IPS-18c (cell line): Measurements from ENCODE around the gene ALG12.
A peak's percentile ranks its signal among the peaks of the same experiment; 100 is the strongest.

Experiments used
- H3K4me3 ChIP-seq: 2 replicates; pipeline ENCODE4 v1.7.0; 2013; ENCODE audit warnings: low read depth, mild to moderate bottlenecking, low read length, moderate library complexity; ENCODE audit not compliant: insufficient read depth
- H3K9me3 ChIP-seq: one replicate; pipeline ENCODE4 v1.6.1; 2013; ENCODE audit warnings: mild to moderate bottlenecking, low read length, moderate library complexity; ENCODE audit not compliant: control insufficient read depth, insufficient read depth

ALG12 gene

DNA sequence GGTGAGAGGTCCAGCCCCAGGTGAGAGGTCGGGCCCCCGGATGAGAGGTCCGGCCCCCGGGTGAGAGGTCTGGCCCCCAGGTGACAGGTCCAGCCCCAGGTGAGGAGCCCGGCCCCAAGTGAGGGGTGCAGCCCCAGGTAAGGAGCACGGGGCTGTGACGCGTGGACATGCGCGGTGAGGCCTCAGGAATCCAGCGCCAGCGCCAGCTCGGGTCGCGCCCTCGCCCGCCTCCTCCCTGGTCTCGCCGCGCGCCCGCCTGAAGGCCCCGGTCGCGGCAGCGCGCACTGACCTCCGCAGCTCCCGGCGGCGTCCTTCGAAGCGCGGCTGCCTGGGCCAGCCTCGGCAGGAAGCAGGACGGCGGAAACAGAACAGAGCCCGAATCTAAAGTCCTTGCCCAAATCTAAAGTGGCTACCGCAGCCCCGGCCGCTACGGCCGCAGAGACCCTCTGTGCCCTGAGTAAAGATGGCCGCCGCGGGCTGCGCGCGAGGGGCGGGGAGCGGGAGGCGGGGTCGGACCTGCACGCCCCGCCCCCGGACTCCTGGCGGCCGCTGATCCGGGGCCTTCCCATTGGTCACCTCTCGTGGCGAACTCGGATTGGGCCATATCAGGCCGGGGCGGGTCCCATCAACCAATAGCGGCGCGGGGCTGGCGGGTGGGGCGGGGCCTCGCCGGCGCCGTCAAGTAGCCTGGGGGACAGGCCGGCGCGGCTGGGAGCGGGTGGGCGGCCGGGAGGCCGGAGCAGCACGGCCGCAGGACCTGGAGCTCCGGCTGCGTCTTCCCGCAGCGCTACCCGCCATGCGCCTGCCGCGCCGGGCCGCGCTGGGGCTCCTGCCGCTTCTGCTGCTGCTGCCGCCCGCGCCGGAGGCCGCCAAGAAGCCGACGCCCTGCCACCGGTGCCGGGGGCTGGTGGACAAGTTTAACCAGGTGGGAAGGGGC lies at the start of gene ALG12, which contains the start of gene CRELD2:
Gene ALG12 (minus strand): TSS at position 465 of the 937 bp plus-strand sequence. CDS start 4,673 bp downstream, outside the sequence.
Gene CRELD2 (plus strand): TSS at position 661 of the 937 bp plus-strand sequence. CDS start 136 bp downstream, at position 797.
- peak within 1 kb of the TSS; percentile 84 for H3K4me3 ChIP-seq
- H3K9me3 ChIP-seq, result no peaks in the 10 kb centered on the region

DNA sequence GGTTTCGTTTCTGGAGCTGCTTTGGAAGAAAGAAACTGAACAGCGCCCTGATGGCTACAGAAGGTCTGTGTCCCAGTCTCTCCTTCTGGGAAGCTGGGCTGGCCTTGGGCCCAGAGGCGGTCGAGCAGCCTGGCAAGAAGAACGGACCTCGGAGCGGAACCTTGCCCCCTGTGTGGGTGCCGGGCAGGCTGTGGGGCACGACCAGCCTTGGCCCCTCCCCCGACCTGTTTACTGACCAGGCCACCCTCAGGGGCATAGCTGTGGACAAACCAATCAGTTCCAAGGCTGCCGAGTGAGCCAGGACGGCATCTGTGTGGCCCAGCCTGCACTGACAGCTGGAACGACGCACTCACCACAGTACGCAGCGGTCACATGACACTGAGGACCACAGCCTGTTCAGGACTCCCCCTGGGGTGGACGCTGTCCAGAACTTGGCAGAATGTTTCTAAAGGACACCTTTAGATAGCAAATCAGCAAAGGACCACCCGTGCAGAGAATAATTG lies 49.5 kb upstream of the ALG12 start:
- Histone ChIP-seq H3K4me3 (no peak overlapping the region), H3K9me3 (no peaks in the 10 kb centered on the region)

DNA sequence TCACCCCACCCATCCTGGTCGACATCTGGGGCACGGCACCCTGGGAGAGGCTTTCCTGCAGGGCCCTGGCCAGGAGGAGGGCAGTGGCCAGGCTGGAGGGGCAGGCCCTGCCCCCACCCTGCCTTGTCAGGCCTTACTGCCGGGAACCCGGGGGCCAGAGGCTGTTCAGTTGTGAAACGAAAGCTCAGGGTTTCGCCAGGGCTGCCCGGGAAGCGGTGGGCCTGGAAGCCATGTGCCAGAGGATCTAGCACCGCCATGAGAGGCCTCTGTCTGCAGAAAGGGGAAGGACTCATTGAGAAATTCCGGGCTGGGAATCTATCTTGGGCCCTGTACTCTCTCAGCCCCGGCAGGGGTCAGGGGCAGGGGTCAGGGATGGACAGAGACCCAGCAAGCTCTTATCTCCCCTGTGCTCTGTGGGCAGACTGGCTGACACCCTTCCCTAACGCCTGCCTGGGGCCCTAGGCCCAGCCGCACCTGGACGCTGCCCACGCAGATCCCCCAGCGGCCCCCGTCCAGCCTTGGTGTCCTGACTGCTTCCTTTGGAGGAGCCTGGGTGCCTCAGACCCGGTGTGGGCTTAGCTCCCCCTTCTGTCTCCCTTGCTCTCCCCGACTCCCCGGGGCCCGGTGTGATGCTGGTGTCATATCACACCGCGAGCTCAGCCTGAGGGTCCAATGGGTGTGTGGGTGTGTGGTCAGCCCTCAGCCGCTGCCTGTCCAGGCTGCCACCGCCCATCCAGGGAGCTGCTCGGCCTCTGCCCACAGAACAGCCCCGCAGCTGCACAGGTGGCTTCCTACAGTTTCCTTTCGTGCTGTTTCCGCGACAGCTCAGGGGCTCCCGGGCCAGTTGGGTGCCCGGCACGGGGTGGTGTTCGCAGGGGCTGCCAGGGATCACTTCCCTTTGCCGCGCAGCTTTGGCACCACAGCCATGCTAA lies 48.8 kb upstream of the ALG12 start:
- H3K4me3 ChIP-seq, result no peak overlapping the region
- no peaks in the 10 kb centered on the region for H3K9me3 ChIP-seq

DNA sequence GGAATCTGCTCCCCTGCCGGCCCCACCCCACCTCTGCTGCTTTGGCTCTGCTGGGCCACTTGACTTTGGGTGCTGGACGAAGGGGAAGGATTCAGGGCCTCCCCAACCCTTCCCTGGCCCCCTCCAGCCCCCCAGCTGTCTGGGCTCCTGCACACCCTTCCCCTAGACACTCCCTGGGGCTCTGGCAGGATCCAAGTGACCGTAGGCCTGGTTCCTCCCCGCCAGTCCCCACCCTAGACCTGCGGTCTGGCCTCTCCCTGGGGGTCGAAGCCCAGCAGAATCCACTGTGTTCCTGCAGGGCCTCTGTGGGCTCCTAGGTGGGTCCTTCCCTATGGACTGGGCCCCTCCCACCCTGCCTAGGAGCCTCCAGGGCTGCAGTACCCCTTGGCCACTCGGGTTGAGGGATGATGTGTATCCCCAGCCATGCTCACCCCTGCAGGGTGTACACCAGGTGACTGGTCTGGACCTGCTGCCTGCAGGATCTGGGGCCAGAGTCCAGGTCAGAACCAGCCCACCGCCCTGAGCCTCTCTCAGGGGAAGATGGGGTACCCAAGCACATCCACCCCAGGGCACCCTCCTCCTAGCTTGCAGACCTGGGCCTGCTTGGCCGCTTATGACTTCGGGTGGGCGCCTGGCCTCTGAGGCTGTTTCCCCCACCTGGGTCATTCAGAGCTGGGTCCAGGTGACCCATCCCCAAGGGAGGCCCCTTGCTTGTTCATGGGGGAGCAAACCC lies 48.0 kb upstream of the ALG12 start:
- H3K4me3 ChIP-seq, result no peak overlapping the region

DNA sequence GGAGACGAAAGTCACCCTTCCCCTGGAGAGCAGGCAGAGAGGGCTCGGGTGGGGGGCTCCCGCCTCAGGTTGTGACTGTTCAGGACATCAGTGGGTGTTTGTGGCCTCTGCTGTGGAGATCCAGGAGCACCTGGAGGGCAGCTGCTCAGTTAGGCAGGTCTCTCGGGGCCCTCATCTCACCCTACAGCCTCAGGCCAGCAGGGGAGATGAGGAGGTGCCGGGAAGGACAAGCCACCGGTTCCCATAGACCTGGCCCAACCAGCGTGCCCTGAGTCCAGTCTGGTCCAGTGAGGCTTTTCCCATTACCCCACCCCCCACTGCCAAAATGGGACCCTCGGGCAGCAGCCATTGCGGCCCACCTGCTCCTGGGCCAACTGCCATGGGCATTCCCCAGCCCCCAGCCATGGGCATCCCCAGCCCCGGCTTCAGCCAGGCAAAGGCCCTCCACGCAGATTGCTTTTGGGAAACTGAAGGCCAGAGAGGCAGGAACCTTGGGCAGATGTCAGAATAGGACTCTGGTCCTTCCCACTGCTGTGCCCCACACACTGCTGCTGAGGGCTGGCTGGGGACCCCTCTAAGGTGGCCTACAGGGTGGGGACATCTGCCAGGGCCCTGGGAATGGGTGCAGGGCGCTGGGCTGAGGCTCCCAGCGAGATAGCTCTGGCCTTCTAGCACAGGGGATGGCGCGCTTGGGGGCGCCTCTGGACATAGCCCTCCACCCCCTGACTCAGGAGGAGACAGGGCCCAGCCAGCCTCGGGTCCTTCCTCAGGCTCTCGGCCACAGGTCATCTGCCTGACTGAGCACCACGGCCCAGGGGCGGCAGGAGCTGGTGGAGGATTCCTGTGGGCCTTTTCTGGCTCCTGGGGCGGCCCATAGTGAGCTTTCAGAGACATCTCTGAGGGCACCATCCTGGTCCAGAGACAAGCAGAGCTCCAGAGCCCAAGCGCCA lies 47.1 kb upstream of the ALG12 start:
- no peak overlapping the region for H3K4me3 ChIP-seq
- H3K9me3 ChIP-seq, result no peaks in the 10 kb centered on the region

More for the DNA sequence above, 48.0 kb upstream of the ALG12 start:
- H3K9me3 ChIP-seq, result no peaks in the 10 kb centered on the region

DNA sequence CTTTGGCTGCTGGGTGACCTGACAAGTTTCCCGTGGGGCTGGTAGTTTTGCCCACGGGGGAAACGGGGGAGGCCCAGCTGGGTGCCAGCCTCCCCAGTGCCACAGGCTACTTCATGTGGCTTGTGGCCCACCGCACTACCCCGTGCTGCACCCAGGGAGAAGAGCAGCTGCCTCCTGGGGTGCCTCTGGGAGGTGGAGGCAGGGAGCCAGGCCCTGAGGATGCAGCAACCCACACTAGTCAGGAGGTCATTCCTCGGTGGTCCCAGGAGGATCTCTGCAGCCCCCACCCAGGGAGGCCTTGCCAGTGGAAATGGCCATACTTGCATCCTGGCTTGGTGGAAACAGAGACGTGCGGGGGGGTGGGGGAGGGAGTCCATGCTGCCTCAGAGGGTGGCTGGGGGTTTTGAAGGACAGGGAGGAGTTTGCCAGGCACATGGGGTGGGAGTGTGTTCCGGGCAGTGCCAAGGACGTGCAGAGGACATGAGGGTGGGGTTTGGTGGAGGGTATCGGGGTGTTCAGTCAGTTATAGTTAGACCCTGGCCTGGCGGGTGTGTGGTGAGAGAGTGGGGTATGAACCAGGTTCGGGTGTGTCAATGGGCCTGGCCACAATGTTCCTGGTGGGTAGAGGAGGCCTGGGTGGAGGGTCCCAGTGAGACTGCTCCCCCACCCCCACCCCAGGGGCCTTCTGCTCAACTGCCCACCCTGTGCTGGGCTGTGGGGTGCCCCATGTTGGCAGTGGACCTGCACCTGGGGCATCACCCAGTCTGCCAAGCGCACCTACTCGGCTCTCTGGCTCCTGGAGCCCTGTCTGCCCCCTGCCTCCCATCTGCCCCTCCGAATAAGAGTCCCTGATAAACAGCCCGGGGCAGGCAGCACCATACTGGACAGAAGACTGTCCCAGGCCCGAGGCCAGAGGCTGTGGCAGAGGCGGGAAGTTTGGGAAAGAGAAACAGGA lies 46.2 kb upstream of the ALG12 start:
- H3K4me3 ChIP-seq, result peak overlapping the region; percentile 3; the same call in 1 of the 2 replicates
- H3K9me3 ChIP-seq, result no peaks in the 10 kb centered on the region

DNA sequence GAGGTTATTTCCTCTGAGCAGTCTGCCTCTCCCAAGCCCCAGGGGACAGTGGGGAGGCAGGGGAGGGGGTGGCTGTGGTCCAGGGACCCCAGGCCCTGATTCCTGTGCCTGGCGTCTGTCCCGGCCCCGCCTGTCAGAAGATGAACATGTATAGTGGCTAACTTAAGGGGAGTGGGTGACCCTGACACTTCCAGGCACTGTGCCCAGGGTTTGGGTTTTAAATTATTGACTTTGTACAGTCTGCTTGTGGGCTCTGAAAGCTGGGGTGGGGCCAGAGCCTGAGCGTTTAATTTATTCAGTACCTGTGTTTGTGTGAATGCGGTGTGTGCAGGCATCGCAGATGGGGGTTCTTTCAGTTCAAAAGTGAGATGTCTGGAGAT lies 45.4 kb upstream of the ALG12 start:
- H3K9me3 ChIP-seq, result no peaks in the 10 kb centered on the region
- no peak overlapping the region; the same call in 1 of the 2 replicates for H3K4me3 ChIP-seq

DNA sequence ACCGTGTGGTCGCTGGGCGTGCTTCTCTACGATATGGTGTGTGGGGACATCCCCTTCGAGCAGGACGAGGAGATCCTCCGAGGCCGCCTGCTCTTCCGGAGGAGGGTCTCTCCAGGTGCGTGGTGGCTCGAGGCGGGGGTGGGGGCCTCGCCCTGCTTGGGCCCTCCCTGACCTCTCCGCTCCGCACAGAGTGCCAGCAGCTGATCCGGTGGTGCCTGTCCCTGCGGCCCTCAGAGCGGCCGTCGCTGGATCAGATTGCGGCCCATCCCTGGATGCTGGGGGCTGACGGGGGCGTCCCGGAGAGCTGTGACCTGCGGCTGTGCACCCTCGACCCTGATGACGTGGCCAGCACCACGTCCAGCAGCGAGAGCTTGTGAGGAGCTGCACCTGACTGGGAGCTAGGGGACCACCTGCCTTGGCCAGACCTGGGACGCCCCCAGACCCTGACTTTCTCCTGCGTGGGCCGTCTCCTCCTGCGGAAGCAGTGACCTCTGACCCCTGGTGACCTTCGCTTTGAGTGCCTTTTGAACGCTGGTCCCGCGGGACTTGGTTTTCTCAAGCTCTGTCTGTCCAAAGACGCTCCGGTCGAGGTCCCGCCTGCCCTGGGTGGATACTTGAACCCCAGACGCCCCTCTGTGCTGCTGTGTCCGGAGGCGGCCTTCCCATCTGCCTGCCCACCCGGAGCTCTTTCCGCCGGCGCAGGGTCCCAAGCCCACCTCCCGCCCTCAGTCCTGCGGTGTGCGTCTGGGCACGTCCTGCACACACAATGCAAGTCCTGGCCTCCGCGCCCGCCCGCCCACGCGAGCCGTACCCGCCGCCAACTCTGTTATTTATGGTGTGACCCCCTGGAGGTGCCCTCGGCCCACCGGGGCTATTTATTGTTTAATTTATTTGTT lies 44.8 kb upstream of the ALG12 start:
- H3K9me3 ChIP-seq, result no peaks in the 10 kb centered on the region
- H3K4me3 ChIP-seq, result peak overlapping the region; percentile 31

DNA sequence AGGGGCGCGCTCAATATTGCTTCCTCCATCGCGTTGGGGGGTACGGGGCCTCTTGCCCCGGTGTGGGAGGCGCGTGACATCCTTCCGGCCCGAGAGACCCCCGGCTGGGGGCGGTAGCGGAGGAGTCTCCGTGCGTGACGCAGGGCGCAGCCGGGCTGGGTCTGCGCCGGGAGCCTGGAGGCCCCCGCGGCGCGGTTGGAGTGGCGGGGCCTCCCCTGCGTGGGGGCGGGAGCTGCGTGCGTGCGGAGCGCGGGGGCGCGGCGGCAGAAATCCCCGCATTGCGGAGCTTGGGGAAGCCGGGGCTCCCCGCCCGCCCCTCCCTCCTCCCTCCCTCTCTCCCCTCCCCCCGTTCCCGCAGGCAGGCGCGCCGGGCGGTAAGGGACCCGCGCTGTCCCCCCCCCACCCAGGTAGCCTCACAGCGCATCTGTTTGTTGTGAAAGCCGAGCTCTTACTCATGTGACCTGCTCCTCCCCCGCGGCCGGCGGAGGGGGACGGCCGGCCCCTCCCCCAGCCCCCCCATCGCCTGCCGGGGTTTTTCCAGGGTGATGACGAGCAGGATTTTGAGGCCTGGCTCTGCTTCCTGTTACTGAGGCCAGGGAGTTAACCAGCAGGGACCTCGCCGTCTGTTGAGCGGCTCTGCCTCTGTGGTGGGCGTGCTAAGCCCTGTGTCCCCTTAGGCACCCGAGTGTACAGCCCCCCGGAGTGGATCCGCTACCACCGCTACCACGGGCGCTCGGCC lies 43.9 kb upstream of the ALG12 start:
- peak overlapping the region; percentile 83 for H3K4me3 ChIP-seq
- no peaks in the 10 kb centered on the region for H3K9me3 ChIP-seq

DNA sequence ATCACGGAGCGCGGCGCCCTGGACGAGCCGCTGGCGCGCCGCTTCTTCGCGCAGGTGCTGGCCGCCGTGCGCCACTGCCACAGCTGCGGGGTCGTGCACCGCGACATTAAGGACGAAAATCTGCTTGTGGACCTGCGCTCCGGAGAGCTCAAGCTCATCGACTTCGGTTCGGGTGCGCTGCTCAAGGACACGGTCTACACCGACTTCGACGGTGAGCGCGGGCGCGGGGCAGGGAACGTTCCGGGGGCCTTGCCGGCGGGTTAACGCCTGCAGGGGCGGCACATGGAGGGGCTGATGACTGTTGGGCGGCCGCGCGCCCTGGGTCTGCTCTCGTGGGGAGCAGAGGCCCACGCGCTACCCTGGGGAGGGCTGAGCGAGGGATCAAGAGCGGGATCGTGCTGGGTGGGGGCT lies 43.4 kb upstream of the ALG12 start:
- Histone ChIP-seq H3K9me3 (no peaks in the 10 kb centered on the region), H3K4me3 (peak overlapping the region; percentile 83)

DNA sequence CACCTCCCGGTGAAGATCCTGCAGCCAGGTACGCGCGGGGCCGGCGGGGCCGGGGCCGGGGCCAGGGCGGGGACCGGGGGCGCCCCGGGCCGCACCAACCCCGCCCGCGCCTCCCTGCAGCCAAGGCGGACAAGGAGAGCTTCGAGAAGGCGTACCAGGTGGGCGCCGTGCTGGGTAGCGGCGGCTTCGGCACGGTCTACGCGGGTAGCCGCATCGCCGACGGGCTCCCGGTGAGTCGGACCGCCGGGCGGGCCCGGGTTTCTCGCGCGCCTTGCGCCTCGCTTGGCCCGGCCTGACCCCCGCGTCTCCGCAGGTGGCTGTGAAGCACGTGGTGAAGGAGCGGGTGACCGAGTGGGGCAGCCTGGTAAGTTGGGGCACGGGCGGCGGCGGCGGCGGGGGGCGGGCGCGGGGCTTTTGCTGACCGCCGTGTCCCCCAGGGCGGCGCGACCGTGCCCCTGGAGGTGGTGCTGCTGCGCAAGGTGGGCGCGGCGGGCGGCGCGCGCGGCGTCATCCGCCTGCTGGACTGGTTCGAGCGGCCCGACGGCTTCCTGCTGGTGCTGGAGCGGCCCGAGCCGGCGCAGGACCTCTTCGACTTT lies 42.9 kb upstream of the ALG12 start:
- peak overlapping the region; percentile 83 for H3K4me3 ChIP-seq

DNA sequence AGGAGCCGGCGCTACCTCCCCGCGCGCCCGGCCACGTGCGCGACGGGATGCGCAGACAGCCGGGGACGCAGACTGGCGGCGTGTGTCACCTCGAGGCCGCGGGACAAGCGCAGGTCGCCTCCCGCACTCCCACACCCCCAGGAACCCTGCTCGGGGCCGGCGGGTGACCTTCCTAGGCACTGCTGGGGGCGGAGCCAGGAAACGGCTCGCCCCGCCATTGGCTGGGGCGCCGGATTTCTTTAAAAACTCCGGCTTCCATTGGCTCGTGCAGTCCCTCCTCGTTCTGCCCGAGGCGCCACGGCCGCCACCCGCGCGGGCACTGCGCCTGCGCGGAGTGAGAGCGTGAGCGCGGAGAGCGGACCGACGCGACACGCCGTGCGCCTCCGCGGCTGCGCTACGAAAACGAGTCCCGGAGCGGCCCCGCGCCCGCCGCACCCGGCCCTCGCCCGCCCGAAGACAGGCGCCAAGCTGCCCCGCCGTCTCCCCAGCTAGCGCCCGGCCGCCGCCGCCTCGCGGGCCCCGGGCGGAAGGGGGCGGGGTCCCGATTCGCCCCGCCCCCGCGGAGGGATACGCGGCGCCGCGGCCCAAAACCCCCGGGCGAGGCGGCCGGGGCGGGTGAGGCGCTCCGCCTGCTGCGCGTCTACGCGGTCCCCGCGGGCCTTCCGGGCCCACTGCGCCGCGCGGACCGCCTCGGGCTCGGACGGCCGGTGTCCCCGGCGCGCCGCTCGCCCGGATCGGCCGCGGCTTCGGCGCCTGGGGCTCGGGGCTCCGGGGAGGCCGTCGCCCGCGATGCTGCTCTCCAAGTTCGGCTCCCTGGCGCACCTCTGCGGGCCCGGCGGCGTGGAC lies 42.1 kb upstream of the ALG12 start, which contains the start of gene PIM3:
Gene PIM3 (plus strand): TSS at position 614 of the 846 bp plus-strand sequence. CDS start 176 bp downstream, at position 790.
- H3K4me3 ChIP-seq, result peak within 1 kb of the TSS; percentile 83

More for the DNA sequence above, 42.9 kb upstream of the ALG12 start:
- no peaks in the 10 kb centered on the region for H3K9me3 ChIP-seq

More for the DNA sequence above, 42.1 kb upstream of the ALG12 start, which contains the start of gene PIM3:
- no peaks in the 10 kb centered on the region for H3K9me3 ChIP-seq
